HG03064 (cell line): ENCODE data around the gene UROD.
"Not testable (repeated sequence)": the region's sequence is repeated elsewhere in the genome, so short reads cannot be mapped to it uniquely, and the experiment has no call there.

Source experiments
- ATAC-seq: cut with Tn5 transposase; IDR thresholded peaks from one replicate; pipeline ENCODE4 v1.9.1; 2021; ENCODE audit warnings: low read depth; ENCODE audit not compliant: unreplicated experiment

The UROD gene

GRCh38 chr1:45038240-45038639, 26.2 kb downstream of the UROD start:
- ATAC-seq: no peak

- ATAC-seq: no peak
Measured at GRCh38 chr1:45038661-45039364, 26.8 kb downstream of the UROD start.

GRCh38 chr1:45040297-45040696, 28.2 kb downstream of the UROD start:
- ATAC-seq: no peak

- no peak for ATAC-seq
Measured at GRCh38 chr1:45043094-45043493, 31.0 kb downstream of the UROD start.

- ATAC-seq: no peak
Measured at GRCh38 chr1:45044916-45045315, 32.9 kb downstream of the UROD start.

GRCh38 chr1:45047032-45047431, 35.0 kb downstream of the UROD start:
- no peak for ATAC-seq

GRCh38 chr1:45051005-45051772, 39.1 kb downstream of the UROD start:
- ATAC-seq: no peak

- no peak for ATAC-seq
Measured at GRCh38 chr1:45057542-45057941, 45.5 kb downstream of the UROD start.

GRCh38 chr1:45059829-45060228, 47.8 kb downstream of the UROD start:
- no peak for ATAC-seq

- ATAC-seq: not testable (repeated sequence)
Measured at GRCh38 chr1:45062463-45062862, 50.4 kb downstream of the UROD start.

GRCh38 chr1:45065083-45065482, 53.0 kb downstream of the UROD start:
- no peak for ATAC-seq
